ENCODE results near the gene RHPN2. TPM values are rescaled to one million over a fixed set of nuclear protein-coding genes. Genes with fewer than 3 reads are reported as not detected.
"Not testable (repeated sequence)": the region's sequence is repeated elsewhere in the genome, so short reads cannot be mapped to it uniquely, and the experiment has no call there.

Gene RHPN2
- total RNA-seq, 1 experiment from 2014 or later, result 2.8 TPM

DNA sequence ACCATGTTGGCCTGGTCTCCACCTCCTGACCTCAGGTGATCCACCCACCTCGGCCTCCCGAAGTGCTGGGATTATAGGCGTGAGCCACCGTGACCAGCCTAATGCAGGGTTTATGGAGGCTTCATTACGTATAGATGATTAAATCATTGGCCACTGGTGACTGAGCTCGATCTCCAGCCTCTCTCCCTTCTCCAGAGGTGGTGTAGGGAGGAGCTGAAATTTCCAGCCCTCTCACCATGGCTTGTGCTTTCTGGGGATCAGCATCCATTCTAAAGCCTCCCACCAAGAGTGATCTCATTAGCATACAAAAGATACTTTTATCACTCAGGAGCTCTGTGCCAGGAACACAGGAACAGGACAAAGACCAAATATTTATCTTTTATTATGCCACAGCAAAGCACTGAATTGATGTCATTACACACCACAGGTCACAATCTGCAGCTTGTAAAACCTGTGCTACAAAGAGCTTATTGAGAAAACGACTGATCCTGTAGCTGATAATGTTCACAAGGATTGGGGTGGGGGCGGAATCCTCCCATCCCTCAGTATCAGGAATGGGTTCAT is 32.4 kb downstream of the RHPN2 start:
- Histone ChIP-seq H3K79me2 (ENCODE audit: low read length) (0 out of 2 replicates have a peak, but pooled peaks cover 3% of the 10 kb centered on the region), H4K20me1 (ENCODE audit: insufficient read depth, low read depth, low read length) (no peaks in the 10 kb centered on the region), H3K9ac (ENCODE audit: low read length) (no peak overlapping the region), H2AFZ (ENCODE audit: low read length) (no peak overlapping the region), H3K9me2 (replicated peaks; ENCODE audit: insufficient read depth, low read length) (no peaks in the 10 kb centered on the region), H3K4me3 (ENCODE audit: low read length) (no peak overlapping the region), H3K9me3 (ENCODE audit: low read length) (no peaks in the 10 kb centered on the region), H3K36me3 (ENCODE audit: insufficient read depth, low read length) (no peaks in the 10 kb centered on the region), H3K4me1 (ENCODE audit: low read length) (no peaks in the 10 kb centered on the region), H3K4me2 (ENCODE audit: low read depth, low read length, poor library complexity, severe bottlenecking) (no peak overlapping the region), H3K27ac (ENCODE audit: low read length) (no peak overlapping the region), H3K27me3 (ENCODE audit: low read length) (no peaks in the 10 kb centered on the region)
- no peak for DNase-seq

DNA sequence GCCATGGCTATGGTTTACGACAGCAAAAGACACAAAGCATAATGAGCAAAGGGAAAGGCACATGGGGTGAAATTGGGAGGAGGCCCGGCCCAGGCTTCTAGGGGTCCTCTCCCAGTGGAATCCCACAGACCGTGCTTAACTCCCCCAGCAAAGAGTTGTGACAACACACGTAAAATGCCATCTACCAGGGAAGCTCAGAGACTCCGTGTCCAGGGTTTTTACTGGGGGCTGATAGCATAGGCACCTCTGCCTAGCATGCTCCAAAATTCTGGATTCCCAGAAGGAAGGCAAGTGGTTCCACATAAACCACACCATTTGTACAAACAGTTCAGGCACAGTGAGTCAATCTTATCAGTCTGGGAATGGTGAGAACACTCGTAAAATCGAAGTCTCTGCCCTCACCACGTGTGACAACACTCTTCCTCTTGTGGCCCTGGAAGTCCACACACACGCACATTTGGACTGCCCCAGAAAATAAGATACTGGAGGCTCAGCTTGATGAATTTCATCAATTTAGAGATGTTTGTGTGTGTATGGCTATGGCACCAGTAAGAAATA is 34.9 kb downstream of the RHPN2 start:
- Histone ChIP-seq H2AFZ (ENCODE audit: low read length) (no peak overlapping the region), H3K27me3 (ENCODE audit: low read length) (no peaks in the 10 kb centered on the region), H3K27ac (ENCODE audit: low read length) (no peak overlapping the region), H3K36me3 (ENCODE audit: insufficient read depth, low read length) (no peaks in the 10 kb centered on the region), H3K9me2 (replicated peaks; ENCODE audit: insufficient read depth, low read length) (no peaks in the 10 kb centered on the region), H3K4me3 (ENCODE audit: low read length) (no peak overlapping the region), H3K9me3 (ENCODE audit: low read length) (no peaks in the 10 kb centered on the region), H4K20me1 (ENCODE audit: insufficient read depth, low read depth, low read length) (no peaks in the 10 kb centered on the region), H3K4me2 (ENCODE audit: low read depth, low read length, poor library complexity, severe bottlenecking) (no peak overlapping the region), H3K79me2 (ENCODE audit: low read length) (0 out of 2 replicates have a peak, but pooled peaks cover 3% of the 10 kb centered on the region), H3K4me1 (ENCODE audit: low read length) (no peaks in the 10 kb centered on the region), H3K9ac (ENCODE audit: low read length) (no peak overlapping the region)
- no peak for DNase-seq

DNA sequence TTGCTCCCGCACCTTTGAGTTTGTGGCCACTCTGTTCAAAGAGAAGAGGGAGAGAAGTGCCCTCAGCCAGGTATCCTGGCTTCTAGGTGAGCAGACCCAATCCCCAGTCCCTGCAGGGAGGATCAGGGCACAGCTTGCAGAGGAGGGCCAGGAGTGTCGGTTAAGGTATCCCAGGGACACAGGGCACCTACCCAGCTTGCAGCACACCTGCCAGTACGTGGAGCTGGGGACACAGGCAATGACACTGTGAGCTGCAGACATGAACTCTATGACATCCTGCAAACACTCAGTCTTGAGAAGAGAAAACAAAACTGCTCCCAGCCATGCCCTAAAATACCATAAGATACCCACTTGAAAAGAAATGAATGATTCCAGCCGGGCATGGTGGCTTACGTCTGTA is 38.1 kb downstream of the RHPN2 start:
- not testable (repeated sequence) for H4K20me1 ChIP-seq (ENCODE audit: insufficient read depth, low read depth, low read length); H3K79me2 ChIP-seq (ENCODE audit: low read length); H3K4me1 ChIP-seq (ENCODE audit: low read length); H3K4me2 ChIP-seq (ENCODE audit: low read depth, low read length, poor library complexity, severe bottlenecking); H3K4me3 ChIP-seq (ENCODE audit: low read length); H2AFZ ChIP-seq (ENCODE audit: low read length); H3K9me2 ChIP-seq (replicated peaks; ENCODE audit: insufficient read depth, low read length); H3K27me3 ChIP-seq (ENCODE audit: low read length); H3K36me3 ChIP-seq (ENCODE audit: insufficient read depth, low read length); H3K9ac ChIP-seq (ENCODE audit: low read length); H3K27ac ChIP-seq (ENCODE audit: low read length); H3K9me3 ChIP-seq (ENCODE audit: low read length); DNase-seq

DNA sequence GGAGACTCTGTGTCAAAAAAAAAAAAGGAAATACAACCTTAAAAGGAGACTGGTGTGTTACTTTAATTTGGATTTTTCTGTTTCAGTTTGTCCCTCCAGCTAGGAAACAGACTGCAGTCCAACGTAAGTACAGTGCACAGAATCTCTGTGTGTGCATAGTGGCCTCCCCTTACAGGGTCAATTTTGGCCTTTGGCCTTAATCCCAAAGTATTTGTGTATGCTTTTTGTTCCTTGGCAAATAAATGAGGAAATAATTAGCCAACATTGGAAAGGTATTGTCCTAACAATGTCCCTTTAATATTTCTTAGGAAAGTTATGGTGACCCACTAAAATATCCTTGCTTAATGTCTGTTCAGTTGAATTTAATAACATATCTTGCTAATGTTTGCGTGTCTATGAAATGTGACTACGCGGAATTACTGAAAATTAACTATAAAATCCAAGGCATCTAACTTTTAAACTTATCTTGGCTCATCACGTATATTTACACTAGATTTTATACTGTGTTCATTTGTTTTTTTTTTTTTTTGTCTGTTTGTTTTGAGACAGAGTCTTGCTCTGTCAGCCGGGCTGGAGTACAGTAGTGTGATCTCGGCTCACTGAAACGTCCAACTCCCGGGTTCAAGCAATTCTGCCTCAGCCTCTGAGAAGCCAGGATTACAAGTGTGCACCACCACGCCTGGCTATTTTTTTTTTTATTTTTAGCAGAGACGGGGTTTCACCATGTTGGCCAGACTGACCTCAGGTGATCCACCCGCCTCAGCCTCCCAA is 39.0 kb downstream of the RHPN2 start:
- not testable (repeated sequence) for H2AFZ ChIP-seq (ENCODE audit: low read length); H3K27ac ChIP-seq (ENCODE audit: low read length); H4K20me1 ChIP-seq (ENCODE audit: insufficient read depth, low read depth, low read length); H3K4me2 ChIP-seq (ENCODE audit: low read depth, low read length, poor library complexity, severe bottlenecking); H3K79me2 ChIP-seq (ENCODE audit: low read length); H3K9me2 ChIP-seq (replicated peaks; ENCODE audit: insufficient read depth, low read length); H3K9ac ChIP-seq (ENCODE audit: low read length); H3K27me3 ChIP-seq (ENCODE audit: low read length); H3K36me3 ChIP-seq (ENCODE audit: insufficient read depth, low read length); DNase-seq; H3K4me1 ChIP-seq (ENCODE audit: low read length); H3K4me3 ChIP-seq (ENCODE audit: low read length); H3K9me3 ChIP-seq (ENCODE audit: low read length)

DNA sequence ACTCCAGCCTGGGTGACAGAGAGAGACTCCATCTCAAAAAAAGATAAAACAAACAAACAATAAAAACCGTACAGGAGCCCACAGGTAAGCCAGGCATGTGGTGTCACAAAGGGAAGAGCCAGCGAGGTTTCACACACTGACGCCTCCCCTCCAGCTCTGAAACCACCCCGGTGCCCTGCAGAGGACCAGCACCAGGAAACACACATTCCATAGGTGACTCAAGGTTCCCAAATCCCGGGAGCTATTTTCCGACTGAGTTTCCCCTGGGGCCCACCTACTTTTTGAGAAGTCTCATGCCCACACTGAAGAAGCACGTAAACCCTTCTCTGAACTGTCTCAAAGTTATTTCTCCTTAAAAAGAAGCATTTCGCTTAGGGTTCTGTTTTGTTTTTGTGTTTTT is 40.3 kb downstream of the RHPN2 start:
- no peaks in the 10 kb centered on the region for H3K36me3 ChIP-seq (ENCODE audit: insufficient read depth, low read length)
- H3K4me3 ChIP-seq (ENCODE audit: low read length), result no peak overlapping the region
- no peak overlapping the region for H3K9ac ChIP-seq (ENCODE audit: low read length)
- no peak for DNase-seq
- H3K4me1 ChIP-seq (ENCODE audit: low read length), result no peaks in the 10 kb centered on the region
- no peak overlapping the region for H3K4me2 ChIP-seq (ENCODE audit: low read depth, low read length, poor library complexity, severe bottlenecking)
- no peak overlapping the region for H3K27ac ChIP-seq (ENCODE audit: low read length)
- H4K20me1 ChIP-seq (ENCODE audit: insufficient read depth, low read depth, low read length), result no peaks in the 10 kb centered on the region
- H3K9me2 ChIP-seq (replicated peaks; ENCODE audit: insufficient read depth, low read length), result no peaks in the 10 kb centered on the region
- no peaks in the 10 kb centered on the region for H3K9me3 ChIP-seq (ENCODE audit: low read length)
- no peaks in the 10 kb centered on the region for H3K79me2 ChIP-seq (ENCODE audit: low read length)
- H3K27me3 ChIP-seq (ENCODE audit: low read length), result no peaks in the 10 kb centered on the region
- no peak overlapping the region for H2AFZ ChIP-seq (ENCODE audit: low read length)

DNA sequence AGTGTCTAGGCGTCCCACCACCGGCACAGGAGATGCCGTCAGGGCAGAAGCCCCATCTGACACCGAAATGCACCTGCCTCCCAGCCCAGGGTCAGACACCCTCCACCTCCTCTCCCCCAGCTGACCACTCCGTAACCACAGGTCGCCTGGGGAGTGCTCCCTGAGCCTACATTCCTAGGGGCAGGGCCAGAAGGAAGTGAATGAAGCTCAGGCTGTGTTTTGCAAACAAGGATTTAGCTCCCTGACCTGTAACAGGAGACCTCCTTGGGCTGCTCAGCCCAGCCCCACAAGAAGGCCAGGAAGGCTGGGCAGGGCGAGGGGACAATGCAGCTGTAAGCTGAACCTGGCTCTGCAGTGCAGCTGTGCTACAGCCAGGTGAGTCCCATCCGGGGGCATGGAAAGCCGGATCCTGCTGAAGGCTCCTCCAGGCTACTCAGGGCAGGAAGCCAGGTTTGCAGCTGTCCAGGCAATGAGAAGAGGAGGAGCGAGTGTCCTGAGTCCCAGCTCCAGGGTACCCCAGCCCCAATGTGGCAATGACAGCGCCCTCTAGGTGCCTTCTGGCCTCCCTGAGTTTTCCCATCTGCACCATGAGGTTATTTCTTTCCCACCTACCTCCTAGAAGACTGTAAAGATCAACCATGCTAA is 42.1 kb downstream of the RHPN2 start:
- Histone ChIP-seq H3K4me1 (ENCODE audit: low read length) (no peaks in the 10 kb centered on the region), H3K9ac (ENCODE audit: low read length) (no peak overlapping the region), H3K9me3 (ENCODE audit: low read length) (no peaks in the 10 kb centered on the region), H3K4me2 (ENCODE audit: low read depth, low read length, poor library complexity, severe bottlenecking) (no peak overlapping the region), H3K36me3 (ENCODE audit: insufficient read depth, low read length) (no peaks in the 10 kb centered on the region), H3K4me3 (ENCODE audit: low read length) (no peak overlapping the region), H3K27ac (ENCODE audit: low read length) (no peak overlapping the region), H2AFZ (ENCODE audit: low read length) (no peak overlapping the region), H3K9me2 (replicated peaks; ENCODE audit: insufficient read depth, low read length) (no peaks in the 10 kb centered on the region), H4K20me1 (ENCODE audit: insufficient read depth, low read depth, low read length) (no peaks in the 10 kb centered on the region), H3K27me3 (ENCODE audit: low read length) (no peaks in the 10 kb centered on the region), H3K79me2 (ENCODE audit: low read length) (no peaks in the 10 kb centered on the region)
- DNase-seq, result no peak

DNA sequence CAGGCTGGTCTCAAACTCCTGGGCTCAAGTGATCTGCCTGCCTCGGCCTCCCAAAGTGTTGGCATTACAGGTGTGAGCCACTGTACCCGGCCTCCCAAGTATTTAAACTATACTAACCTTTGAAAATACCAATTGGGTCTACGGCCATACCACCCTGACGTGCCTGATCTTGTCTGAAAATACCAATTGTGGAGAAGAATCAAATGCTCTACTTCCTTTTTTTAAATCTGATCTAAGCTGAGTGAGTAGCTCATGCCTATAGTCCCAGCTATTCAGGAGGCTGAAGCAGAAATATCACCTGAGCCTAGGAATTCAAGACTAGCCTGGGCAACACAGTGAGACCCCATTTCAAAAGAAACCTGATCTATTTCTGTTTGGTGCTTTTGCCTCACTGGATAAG is 53.8 kb downstream of the RHPN2 start:
- not testable (repeated sequence) for H3K27me3 ChIP-seq (ENCODE audit: low read length); H3K27ac ChIP-seq (ENCODE audit: low read length); DNase-seq; H3K9me2 ChIP-seq (replicated peaks; ENCODE audit: insufficient read depth, low read length); H3K36me3 ChIP-seq (ENCODE audit: insufficient read depth, low read length); H3K9ac ChIP-seq (ENCODE audit: low read length); H3K79me2 ChIP-seq (ENCODE audit: low read length); H4K20me1 ChIP-seq (ENCODE audit: insufficient read depth, low read depth, low read length); H3K4me2 ChIP-seq (ENCODE audit: low read depth, low read length, poor library complexity, severe bottlenecking); H3K4me1 ChIP-seq (ENCODE audit: low read length); H3K4me3 ChIP-seq (ENCODE audit: low read length); H2AFZ ChIP-seq (ENCODE audit: low read length); H3K9me3 ChIP-seq (ENCODE audit: low read length)

DNA sequence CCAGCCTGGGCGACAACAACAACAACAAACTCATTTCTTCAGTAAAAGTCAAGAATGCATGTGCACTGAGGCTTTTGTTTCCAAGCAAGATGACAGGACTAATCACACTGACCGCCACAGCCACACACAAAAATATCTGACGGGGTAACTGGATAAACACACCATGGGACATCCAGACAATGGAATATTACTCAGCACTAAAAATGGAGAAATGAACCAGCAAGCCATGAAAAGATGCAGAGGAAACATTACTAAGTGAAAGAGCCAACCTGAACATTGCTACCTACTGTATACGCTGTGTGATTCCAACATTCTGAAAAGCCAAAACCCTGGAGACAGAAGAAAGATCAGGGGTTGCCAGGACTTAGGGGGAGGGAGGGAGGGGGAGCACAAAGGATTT is 56.0 kb downstream of the RHPN2 start:
- no peak for DNase-seq
- H3K27me3 ChIP-seq (ENCODE audit: low read length), result no peaks in the 10 kb centered on the region

More for the DNA sequence above, 56.0 kb downstream of the RHPN2 start:
- Histone ChIP-seq H3K4me3 (ENCODE audit: low read length) (no peak overlapping the region), H3K36me3 (ENCODE audit: insufficient read depth, low read length) (no peaks in the 10 kb centered on the region), H3K4me1 (ENCODE audit: low read length) (no peaks in the 10 kb centered on the region), H2AFZ (ENCODE audit: low read length) (no peak overlapping the region), H3K9me3 (ENCODE audit: low read length) (no peaks in the 10 kb centered on the region), H4K20me1 (ENCODE audit: insufficient read depth, low read depth, low read length) (no peaks in the 10 kb centered on the region), H3K4me2 (ENCODE audit: low read depth, low read length, poor library complexity, severe bottlenecking) (no peak overlapping the region), H3K9ac (ENCODE audit: low read length) (no peak overlapping the region), H3K27ac (ENCODE audit: low read length) (no peak overlapping the region), H3K9me2 (replicated peaks; ENCODE audit: insufficient read depth, low read length) (no peaks in the 10 kb centered on the region), H3K79me2 (ENCODE audit: low read length) (no peaks in the 10 kb centered on the region)

Measured in Karpas-422 (cell line).